ENCODE results near the gene LCP1.

The LCP1 gene

DNA sequence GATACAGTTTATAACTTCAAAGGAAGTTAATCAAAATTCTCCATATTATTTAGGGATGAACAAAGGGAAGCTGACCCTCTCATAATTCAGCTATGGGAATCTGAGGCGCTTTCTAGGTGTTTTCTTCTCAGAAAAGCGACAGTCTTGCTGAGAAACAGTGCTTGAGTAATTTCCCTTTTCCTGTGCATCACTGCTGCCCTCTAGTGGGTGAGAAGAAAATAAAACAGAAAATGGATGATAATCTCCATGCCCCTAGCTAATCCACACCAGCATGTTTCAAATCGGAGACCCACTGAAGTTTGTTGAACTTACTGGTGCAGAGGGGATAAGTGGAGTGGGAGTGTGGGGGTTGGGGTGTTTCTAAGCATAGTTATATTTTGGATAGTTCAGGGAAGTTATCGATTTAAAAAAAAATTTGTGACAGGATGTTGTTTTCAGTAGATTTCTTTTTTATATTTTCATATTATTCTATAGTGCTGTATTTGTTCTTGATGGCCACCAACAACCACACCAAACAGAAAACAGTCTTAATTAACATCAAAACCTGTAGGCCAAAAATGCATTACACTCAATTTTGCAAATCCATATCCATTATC, 21.4 kb downstream of the LCP1 start:
- Histone ChIP-seq H3K27ac (replicated peaks) (peak overlapping the region; percentile 1; the same call in 1 of the 2 replicates), H3K27me3 (ENCODE audit: insufficient read depth, poor library complexity, severe bottlenecking) (no peaks in the 10 kb centered on the region), H3K4me3 (replicated peaks; ENCODE audit: insufficient read depth, low read length) (no peak overlapping the region)
- peak in 1 of 2 experiments; percentile 70 for DNase-seq (ENCODE audit: low read depth in 1 of 2, low spot score in 1 of 2)
- TF ChIP-seq GABPA (IDR thresholded peaks at IDR 0.05; ENCODE audit: low read depth) (no peak), SPI1 (IDR thresholded peaks at IDR 0.05; ENCODE audit: borderline replicate concordance, low read depth) (no peak), POLR2AphosphoS5 (IDR thresholded peaks at IDR 0.05; ENCODE audit: low read depth) (no peak)
- TF ChIP-seq, protein P1, sequence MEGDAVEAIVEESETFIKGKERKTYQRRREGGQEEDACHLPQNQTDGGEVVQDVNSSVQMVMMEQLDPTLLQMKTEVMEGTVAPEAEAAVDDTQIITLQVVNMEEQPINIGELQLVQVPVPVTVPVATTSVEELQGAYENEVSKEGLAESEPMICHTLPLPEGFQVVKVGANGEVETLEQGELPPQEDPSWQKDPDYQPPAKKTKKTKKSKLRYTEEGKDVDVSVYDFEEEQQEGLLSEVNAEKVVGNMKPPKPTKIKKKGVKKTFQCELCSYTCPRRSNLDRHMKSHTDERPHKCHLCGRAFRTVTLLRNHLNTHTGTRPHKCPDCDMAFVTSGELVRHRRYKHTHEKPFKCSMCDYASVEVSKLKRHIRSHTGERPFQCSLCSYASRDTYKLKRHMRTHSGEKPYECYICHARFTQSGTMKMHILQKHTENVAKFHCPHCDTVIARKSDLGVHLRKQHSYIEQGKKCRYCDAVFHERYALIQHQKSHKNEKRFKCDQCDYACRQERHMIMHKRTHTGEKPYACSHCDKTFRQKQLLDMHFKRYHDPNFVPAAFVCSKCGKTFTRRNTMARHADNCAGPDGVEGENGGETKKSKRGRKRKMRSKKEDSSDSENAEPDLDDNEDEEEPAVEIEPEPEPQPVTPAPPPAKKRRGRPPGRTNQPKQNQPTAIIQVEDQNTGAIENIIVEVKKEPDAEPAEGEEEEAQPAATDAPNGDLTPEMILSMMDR (IDR thresholded peaks at IDR 0.05; ENCODE audit: insufficient read depth, low read length), result peak; percentile 44
- TF ChIP-seq, protein P2, sequence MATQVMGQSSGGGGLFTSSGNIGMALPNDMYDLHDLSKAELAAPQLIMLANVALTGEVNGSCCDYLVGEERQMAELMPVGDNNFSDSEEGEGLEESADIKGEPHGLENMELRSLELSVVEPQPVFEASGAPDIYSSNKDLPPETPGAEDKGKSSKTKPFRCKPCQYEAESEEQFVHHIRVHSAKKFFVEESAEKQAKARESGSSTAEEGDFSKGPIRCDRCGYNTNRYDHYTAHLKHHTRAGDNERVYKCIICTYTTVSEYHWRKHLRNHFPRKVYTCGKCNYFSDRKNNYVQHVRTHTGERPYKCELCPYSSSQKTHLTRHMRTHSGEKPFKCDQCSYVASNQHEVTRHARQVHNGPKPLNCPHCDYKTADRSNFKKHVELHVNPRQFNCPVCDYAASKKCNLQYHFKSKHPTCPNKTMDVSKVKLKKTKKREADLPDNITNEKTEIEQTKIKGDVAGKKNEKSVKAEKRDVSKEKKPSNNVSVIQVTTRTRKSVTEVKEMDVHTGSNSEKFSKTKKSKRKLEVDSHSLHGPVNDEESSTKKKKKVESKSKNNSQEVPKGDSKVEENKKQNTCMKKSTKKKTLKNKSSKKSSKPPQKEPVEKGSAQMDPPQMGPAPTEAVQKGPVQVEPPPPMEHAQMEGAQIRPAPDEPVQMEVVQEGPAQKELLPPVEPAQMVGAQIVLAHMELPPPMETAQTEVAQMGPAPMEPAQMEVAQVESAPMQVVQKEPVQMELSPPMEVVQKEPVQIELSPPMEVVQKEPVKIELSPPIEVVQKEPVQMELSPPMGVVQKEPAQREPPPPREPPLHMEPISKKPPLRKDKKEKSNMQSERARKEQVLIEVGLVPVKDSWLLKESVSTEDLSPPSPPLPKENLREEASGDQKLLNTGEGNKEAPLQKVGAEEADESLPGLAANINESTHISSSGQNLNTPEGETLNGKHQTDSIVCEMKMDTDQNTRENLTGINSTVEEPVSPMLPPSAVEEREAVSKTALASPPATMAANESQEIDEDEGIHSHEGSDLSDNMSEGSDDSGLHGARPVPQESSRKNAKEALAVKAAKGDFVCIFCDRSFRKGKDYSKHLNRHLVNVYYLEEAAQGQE (IDR thresholded peaks at IDR 0.05; ENCODE audit: insufficient replicate concordance, low read depth), result no peak

DNA sequence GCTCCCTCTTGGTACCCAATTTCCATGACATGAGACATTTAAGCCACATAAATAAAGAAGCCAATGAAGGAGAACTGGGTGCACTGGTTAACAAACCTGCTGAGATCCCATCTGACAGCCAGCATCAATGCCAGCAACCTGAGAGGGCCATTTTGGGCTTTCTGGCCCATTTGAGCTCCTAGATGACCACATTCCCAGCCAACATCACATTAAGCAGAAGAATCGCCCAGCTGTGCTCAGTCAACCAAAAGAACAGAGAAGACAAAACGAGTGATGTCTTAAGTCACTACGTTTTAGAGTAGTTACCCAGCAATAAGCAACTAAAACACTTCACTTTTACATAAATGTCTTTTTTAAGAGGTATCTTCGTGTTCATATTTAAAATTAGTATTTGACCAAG, 21.9 kb downstream of the LCP1 start:
- DNase-seq (ENCODE audit: low read depth in 1 of 2, low spot score in 1 of 2), result no peak
- H3K27ac ChIP-seq (replicated peaks), result 0 out of 2 replicates have a peak overlapping the region, but pooled peaks have one; percentile 3
- no peak overlapping the region for H3K4me3 ChIP-seq (replicated peaks; ENCODE audit: insufficient read depth, low read length)
- TF ChIP-seq, protein P1 (IDR thresholded peaks at IDR 0.05; ENCODE audit: insufficient read depth, low read length), result no peak
- TF ChIP-seq GABPA (IDR thresholded peaks at IDR 0.05; ENCODE audit: low read depth), result no peak
- TF ChIP-seq SPI1 (IDR thresholded peaks at IDR 0.05; ENCODE audit: borderline replicate concordance, low read depth), result no peak
- TF ChIP-seq POLR2AphosphoS5 (IDR thresholded peaks at IDR 0.05; ENCODE audit: low read depth), result no peak
- TF ChIP-seq, protein P2 (IDR thresholded peaks at IDR 0.05; ENCODE audit: insufficient replicate concordance, low read depth), result no peak
- H3K27me3 ChIP-seq (ENCODE audit: insufficient read depth, poor library complexity, severe bottlenecking), result no peaks in the 10 kb centered on the region

DNA sequence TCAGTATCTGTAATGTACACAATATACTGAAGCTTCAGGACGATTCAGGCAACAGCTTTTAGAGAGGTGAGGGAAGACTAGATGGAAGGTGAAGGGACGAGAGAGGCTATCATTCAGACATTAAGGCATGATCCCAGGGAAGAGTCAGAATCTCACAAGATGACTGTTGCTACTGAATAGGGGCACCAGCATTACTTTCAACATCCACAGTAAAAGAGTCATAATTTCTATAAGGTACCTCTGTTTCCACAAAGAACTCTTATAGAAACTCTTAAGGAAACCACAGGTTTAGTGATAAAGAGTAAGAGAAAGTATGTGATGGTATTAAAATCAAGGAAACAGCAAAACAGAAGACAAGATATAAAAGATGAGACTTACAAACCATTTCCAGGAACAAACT, 23.0 kb downstream of the LCP1 start:
- Histone ChIP-seq H3K4me3 (replicated peaks; ENCODE audit: insufficient read depth, low read length) (no peak overlapping the region), H3K27ac (replicated peaks) (no peak overlapping the region), H3K27me3 (ENCODE audit: insufficient read depth, poor library complexity, severe bottlenecking) (no peaks in the 10 kb centered on the region)
- TF ChIP-seq, protein P1 (IDR thresholded peaks at IDR 0.05; ENCODE audit: insufficient read depth, low read length), result no peak
- TF ChIP-seq SPI1 (IDR thresholded peaks at IDR 0.05; ENCODE audit: borderline replicate concordance, low read depth) (no peak), GABPA (IDR thresholded peaks at IDR 0.05; ENCODE audit: low read depth) (no peak), POLR2AphosphoS5 (IDR thresholded peaks at IDR 0.05; ENCODE audit: low read depth) (no peak)
- TF ChIP-seq, protein P2 (IDR thresholded peaks at IDR 0.05; ENCODE audit: insufficient replicate concordance, low read depth), result no peak
- DNase-seq (ENCODE audit: low read depth in 1 of 2, low spot score in 1 of 2), result no peak

All from HL-60 (cell line).